Caki2 (cell line): Measurements from ENCODE around the gene OR4D2. TPM values are rescaled to one million over a fixed set of nuclear protein-coding genes. Genes with fewer than 3 reads are reported as not detected.
A peak's percentile ranks its signal among the peaks of the same experiment; 100 is the strongest.

ENCODE experiments used
- DNase-seq: peaks from one replicate; pipeline ENCODE4 v3.0.0-alpha.2; 2015; ENCODE audit warnings: low read depth
- in situ Hi-C: cut with HindIII; loops from 2 replicates; pipeline ENCODE4 v1.10.0; 2016; ENCODE audit warnings: low sequenced_read_pairs, low pct_unique_long_range_greater_than_20kb, mixed read lengths
- total RNA-seq: library from RNA; depleted of rRNA; stranded (reverse); fragments of >200 nt; shearing (Covaris generic); gene quantifications from 2 replicates; pipeline ENCODE4 v1.2.3, GENCODE V29; 2014; ENCODE audit warnings: low replicate concordance

OR4D2 gene
- total RNA-seq, 1 experiment from 2014 or later, result not detected

DNA sequence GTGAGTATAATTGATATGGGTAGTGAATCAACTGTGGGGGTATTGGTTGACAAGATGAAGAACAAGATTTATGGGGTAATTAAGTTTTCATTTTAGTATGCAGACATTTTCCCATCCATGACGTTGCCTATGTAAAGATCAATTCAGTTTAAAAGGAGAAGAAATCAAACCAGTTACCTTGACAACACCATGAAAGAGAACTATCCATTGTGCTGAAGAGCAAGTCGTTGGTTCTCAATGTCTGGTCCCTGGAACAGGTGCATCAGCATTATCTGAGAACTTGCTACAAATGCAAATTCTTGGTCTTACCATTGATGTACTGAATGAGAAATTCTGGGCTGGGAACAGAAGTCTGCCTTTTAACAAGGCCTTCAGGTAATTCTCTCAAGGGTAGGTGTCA, 801 bp upstream of the OR4D2 start:
- DNase-seq, result no peak
- in situ Hi-C loops, result no loop called here

DNA sequence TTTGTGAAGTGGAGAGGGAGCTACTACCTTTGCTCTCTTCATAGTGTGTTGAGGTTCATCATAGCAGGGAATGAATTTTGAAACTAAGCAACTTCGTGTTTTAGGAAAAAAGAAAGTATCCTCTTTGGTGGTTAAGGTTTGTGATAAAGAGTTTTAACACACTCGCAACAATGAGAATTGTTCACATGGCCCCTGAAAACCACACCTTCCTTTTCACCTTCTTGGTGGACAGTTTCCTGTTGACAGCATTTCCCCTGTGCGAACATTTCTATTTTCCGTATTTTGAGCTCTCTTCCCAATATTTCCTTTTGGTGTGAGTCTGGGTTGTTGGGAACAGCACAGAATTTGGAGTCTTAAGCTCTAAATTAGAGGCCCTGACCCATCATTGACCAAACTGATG, 3.8 kb downstream of the OR4D2 start:
- DNase-seq, result no peak
- in situ Hi-C loops, result no loop called here

DNA sequence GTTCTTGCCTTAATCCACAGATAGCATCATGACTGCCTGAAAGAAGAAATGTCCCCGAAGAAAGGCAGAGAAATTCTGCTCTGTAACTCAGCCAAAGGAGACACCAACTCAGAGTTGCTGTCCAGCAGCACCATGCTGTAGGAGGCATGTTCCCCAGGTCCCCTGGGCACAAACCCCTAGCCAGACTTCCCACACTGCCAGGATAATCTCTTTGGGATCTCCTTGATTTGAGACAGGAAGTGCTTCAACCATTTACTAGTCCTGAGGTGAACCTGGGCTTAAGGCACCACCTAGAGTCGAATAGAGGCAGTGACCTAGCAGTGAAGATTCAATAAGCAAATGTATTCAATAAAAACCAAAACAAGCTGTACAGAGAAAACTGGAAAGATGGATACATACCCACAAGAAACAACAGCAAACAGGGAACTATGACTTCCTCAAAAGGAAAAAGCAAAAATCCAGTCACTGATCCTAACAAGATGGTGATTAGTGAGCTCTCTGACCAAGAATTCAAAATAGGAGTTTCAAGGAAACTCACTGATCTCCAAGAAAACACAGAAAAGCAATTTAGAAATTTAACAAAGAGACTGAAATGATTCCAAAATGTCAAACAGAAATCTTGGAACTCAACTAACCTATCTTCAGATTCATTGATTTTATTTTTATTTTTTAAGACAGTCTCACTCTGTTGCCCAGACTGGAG, 5.7 kb downstream of the OR4D2 start:
- no peak for DNase-seq
- in situ Hi-C loops, result no loop called here

DNA sequence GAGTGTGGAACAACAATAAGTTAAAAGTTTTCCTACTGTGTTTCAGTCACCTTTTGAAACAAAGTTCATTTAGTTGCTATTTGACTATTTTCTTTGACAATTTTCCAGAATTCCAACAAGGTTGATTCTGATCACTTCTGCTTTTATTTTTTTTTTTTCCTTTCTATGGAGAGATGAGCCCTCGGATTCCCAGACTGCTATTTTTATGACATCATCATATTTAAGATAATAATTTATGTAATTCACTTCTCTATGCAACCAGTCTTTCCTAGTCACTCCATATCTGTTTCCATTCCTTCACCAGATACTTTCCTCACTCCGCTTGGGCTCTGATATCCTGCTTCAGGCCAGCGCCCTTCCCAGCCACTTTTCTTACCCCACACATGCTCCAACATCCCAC, 8.1 kb downstream of the OR4D2 start:
- in situ Hi-C loops, result no loop called here
- DNase-seq, result no peak

DNA sequence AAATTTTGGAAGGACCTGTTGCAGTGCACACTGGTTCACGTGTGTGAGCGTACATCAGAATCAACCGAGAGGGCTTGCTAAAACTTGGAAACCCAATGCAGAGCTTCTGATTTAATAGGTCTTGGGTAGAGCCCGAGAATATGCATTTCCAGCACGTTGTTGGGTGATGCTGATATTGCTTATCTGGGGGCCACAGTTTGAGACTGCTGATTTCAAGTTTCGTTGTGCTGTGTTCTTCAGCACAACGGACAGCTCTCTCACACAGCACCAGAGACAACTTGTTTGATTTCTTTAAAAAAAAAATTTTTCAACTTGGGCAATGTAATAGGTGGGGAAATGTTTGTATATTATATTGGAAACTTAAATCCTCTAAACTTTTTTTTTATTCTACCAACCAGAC, 9.4 kb downstream of the OR4D2 start:
- in situ Hi-C loops, result no loop called here
- DNase-seq, result no peak

DNA sequence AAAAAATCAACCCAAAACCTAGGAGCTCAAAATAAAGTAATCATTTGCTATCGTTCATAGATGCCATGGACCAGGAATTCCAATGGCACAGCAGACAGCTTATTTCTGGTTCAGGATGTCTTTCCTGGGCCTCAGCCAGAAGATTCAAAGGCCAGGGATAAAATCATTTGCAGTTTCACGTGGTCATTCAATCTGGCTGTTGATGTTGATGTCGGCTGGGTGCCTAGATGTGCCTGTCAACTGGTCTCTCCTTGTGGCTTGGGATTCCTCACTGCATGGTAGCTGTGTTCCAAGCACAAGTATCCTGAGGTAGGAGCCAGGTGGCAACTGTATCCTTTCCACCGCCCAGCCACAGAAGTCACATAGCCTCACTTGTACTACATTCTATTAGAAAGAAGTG, 15.0 kb downstream of the OR4D2 start:
- in situ Hi-C loops, result no loop called here
- no peak for DNase-seq

DNA sequence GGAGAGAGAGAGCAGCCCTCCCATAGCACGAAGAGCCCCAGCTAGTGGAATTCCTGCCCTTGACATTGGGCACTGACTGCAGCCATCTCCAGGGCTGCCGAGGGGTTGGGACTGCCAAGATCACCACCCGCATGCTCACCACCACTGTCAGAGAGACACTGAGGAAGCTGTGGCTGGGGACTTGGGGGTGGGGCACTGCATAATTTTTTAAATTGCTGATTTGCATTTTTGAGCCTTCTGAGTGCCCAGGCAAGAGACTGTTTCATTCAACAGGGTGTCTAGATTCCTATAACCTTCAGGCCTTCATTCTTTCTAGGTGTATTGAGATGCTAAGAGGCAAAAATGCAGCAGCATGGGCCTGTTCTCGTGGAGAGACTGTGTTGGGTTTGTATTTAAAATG, 16.7 kb downstream of the OR4D2 start:
- no peak for DNase-seq
- in situ Hi-C loops, result no loop called here

DNA sequence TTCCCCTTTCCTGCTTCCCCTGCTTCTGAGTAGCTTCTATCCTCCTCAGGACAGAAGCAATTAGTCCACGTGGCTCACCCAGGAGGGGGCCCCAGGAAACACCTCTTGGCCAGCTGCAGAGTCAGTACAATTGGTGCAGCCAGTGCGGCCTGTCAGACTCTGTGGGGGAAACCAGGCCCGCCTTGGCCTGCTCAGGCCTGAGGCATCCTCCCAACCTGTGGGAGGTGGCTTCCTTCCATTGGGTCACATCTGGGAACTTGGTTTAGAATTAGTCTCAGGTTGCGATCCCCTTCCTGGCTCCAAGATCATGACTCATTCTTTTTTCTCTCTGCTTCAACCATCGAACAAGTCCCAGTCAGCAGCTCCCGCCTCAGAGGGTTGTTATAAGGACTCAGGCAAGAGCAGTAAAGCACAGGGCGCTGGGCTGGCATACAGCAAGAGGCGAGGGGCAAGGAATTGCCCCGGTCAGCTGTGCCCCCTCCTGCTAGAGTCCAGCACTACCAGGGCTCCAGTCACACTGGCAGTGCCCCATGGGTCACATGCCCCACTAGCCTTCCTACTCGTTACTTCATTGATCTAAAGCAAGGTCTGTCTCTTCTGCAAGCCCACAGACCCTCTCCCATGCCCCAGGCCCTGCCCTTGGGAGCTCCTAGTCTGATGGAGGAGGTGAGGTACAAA, 17.7 kb downstream of the OR4D2 start:
- peak; percentile 71 for DNase-seq
- in situ Hi-C loops, result no loop called here

DNA sequence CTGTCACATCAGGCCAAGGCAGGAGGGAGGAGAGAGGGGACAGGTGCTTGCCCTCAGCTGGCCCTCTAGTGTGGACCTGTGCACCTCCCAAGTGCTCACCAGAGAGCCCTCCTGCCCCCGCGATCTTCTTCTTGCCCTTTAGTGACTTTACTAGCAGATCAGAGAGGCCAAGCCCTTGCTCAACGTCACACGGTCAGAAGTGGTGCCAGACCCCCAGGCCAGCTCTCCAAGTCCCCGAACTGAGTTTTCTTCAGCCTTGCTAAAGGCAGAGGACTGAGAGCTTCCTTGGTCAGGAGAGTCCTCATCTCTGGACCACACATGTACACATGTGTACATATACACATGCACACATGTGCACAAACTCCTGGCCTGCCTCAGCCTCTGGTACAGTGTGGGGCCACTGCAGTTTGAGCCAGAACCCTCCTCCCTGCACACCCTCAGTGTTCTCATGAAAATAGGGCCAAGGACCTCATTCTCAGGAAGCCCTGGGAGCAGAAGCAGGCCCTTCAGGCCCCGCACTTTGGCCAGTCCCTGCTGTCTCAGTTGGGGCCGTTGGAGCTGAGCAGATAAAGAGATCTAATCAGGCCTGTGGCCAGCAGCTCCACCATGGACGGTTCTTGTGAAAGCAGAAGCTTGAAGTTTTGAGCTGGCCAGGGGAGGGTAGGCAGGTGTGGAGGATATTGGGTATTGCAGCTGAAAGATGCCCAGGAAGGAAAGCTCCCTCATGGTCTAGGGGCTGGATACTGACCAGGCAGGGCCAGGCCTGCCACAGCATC, 18.4 kb downstream of the OR4D2 start:
- in situ Hi-C loops, result no loop called here

DNA sequence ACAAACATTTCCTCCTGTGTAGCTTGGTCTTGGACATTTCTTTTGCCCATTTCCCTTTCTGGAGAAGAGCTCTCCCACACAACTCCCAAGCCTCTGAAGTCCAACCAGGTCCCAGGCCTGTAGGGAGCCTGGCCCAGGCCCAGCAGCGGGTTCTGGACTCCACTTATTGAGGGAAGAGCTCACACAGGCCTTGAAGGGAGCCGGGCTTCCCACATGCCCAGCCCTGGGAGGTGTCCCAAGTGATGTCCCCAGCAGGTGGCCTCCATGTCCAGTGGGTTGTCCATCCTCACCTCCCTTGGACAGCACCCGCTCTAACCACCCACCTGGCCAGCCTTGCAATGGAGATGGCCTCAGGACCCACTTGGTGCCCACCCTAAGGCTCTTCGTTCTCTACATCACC, 19.8 kb downstream of the OR4D2 start:
- no peak for DNase-seq
- in situ Hi-C loops, result no loop called here

More for the DNA sequence above, 18.4 kb downstream of the OR4D2 start:
- DNase-seq, result no peak

DNA sequence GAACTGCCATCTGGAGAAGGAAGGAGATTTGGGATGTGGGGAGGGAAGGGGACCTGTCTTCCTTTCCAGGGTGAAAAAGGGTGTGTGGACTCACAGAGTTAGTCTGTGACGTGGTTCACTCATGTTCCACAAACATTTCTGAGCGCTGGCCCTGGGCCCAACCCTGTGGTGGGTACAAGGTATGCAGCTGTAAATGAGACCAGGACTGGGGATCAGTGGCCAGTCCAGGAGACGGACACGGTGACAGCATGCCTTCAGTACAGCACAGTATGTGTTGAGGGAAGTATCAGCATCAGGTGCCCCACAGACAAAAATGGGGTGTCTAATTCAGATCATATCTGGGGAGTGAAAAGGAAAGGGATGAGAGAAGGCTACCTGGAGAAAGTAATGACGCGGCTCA, 20.3 kb downstream of the OR4D2 start:
- in situ Hi-C loops, result no loop called here
- no peak for DNase-seq

DNA sequence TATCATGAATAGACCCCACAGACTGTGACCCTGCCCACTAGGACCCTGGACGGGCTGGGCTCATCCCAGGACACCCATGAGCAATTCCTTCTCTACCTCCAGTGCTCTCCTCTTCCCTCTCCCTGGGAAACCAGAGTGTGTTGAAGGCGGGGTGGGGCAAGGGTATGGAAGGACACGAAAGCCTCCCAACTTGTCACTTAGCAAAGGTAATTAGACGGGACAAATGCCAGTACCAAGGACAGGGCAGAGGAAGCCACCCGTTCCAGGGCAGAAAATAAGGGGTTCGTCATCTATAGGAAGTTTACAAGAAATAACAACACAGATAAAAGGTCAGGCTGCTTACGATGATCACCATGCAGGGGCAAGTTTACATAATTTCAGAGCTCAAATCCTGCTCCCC, 20.9 kb downstream of the OR4D2 start:
- no peak for DNase-seq

DNA sequence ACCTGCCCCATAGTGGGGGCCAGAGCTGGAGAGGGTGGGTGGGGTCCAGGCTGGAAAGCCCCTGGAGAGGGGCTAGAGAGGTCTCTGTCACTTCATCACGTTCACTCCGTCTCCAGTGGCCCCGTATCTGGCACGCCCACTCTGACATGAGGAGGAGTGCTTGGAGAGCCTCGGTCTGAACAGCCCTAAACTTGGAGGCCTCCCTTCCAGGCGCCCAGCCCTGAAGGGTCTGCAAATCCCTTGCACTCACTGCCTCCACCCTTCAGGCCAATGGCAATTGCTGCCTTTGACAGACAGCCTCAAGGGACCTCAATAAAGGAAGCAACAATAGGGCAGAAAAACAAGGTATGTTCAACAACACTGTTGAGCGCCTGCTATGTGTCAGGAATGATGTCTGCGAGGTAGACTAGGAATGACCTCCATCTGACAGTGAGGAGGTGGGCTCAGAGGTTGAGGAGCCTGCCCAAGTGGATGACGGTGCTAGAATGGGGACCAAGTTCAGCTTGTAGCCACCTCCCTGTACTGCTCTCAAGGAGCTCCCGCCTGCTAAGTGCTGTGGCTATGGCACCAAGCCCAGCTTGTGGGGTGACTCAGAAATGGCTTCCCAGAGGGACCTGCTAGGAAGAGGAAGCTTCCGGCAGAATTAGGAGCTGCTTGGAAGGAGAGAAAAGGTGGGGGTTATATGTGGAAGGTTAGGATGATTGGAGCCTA, 22.8 kb downstream of the OR4D2 start:
- peak; percentile 32 for DNase-seq
- in situ Hi-C loops, result no loop called here

More for the DNA sequence above, 20.9 kb downstream of the OR4D2 start:
- in situ Hi-C loops, result no loop called here

DNA sequence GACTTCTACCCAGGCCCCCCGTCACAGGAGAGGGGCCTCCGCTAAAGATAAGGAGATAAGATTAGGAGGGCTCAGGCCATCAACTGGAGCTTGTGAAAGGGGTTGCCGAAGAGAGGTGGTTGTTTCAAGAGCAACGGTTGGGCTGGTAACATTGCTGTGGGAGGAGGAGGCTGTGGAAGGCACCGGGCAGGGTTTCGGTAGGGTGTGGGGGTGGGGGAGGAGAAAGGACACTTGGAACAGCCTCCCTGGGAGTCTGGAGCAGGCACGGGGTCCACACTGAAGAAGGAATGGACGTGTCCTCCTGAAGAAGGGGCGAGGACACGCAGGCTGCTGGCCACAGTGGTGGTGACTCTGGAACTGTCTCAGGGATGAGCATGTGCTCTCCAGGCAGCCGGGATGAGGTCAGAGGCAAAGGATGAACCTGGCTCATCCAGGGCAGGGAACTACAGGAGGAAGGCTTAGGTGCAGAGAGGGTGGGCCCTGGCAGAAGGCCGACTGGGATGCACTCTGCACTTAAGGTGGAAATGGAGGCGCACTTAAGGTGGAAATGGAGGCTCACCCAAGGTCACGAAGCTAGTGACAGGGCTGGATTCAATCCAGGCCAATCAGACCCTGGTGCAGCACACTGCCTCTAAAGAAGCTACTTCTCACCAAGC, 24.6 kb downstream of the OR4D2 start:
- DNase-seq, result no peak
- in situ Hi-C loops, result no loop called here

DNA sequence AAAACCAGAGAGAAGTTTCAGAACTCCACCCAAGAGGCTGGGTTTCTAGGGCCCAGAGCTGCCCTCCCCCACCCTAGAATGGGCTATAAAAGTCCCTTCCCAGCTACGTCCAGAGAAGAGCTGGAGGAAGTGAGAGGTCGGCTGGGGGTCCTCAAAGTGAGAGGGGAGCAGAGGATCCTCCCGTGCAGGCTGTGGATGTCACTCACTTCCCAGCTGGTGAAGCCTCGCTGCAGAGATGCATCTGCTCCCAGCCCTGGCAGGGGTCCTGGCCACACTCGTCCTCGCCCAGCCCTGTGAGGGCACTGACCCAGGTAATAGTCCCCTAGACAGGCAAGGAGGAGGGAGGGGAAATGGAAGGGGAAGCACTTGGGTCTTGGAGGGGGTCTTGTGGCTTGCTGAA, 25.8 kb downstream of the OR4D2 start, which contains the start of gene EPX:
EPX (plus strand) TSS at position 115 of the 400 bp plus-strand sequence; CDS start at position 236, 121 bp downstream.
- in situ Hi-C loops, result no loop called here
- no peak for DNase-seq

DNA sequence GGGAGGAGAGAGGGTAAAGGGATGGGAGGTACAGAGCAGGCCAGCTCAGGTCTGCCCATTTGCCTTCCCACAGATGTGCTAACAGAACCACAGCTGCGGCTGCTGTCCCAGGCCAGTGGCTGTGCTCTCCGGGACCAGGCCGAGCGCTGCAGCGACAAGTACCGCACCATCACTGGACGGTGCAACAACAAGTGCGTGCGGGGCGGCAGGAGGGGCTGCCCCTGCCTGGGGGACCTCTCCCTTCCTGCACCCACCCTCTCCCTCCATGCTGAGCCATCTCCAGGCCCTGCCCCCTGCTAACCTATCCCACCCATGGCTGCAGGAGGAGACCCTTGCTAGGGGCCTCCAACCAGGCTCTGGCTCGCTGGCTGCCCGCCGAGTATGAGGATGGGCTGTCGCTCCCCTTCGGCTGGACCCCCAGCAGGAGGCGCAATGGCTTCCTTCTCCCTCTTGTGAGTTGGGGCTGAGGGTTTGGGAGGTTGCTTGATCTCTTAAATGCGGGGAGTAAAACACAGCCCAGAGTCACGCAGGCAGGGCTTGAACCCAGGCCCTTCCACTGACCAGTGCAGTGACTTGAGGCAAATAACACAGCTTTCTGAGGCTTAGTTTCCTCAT, 27.0 kb downstream of the OR4D2 start:
- in situ Hi-C loops, result no loop called here
- no peak for DNase-seq

DNA sequence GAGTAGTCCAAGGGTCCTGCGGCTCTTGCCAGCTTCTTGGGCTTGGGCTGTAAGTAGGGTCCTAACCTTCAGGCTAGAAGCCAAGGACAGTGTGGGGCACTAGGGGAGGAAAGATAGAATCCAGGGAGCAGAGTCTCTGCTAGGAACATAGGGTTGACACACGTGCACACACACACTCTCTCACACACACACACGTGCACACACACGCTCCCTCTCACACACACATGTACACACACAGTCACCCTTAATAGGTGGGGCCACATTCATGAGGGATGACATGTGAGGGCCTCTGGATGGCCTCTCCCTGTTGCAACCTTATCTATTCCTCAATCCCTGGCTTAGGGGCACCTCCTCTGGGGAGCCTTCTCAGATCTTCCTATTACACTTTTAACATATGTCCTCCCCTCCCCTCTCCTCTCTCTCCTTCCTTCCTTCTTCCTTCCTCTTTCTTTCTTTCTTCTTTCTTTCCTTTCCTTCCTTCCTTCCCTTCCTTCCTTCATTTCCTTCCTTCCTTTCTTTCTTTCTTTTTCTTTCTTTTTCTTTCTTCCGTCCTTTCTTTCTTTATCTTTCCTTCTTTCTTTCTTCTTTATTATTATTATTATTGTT, 28.8 kb downstream of the OR4D2 start:
- no peak for DNase-seq
- in situ Hi-C loops, result no loop called here
